HG02970 (cell line): ENCODE measurements around the gene VAV3.

Source experiments
- ATAC-seq: cut with Tn5 transposase; IDR thresholded peaks from one replicate; pipeline ENCODE4 v1.9.1; 2021; ENCODE audit warnings: mild to moderate bottlenecking, moderate library complexity, moderate number of reproducible peaks; ENCODE audit not compliant: unreplicated experiment, low FRiP score

Gene VAV3

GRCh38 chr1:107974090-107974489 is 9.1 kb upstream of the VAV3 start:
- no peak for ATAC-seq

DNA sequence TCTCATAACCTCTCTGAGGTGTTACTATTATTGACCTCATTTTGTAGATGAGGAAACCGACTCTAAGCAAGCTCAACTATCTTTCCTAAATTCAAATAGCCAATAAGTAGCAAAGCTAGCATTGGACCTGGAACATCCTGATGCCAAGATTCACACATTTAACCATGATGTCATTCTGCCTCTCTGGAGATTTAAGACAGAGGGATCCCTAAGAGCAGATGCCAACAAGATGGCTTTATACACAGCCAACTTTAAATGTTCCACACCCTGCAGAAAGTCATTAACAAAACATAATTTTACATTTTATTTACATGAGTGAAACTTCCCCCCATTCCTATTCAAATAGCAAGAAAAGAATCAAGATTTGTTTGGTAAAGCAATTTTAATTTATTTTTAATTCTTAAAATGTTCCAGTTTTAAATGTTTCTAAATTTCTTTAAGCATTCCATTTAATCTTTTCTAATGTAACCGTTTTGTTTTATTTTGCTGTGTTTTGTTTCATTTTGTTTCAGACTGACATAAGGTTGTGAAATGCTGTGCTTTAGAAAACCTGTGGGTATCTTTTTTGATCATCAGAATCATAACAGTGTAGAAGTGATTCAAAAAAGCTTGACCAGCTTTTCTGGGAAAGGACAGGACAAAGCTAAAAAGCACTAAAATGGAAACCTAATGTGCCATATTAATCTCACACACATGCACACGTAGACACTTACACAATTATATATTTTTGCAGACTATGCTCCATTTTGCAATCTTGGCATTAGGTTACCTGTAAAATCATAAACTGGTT is 7.6 kb upstream of the VAV3 start:
- ATAC-seq = no peak

DNA sequence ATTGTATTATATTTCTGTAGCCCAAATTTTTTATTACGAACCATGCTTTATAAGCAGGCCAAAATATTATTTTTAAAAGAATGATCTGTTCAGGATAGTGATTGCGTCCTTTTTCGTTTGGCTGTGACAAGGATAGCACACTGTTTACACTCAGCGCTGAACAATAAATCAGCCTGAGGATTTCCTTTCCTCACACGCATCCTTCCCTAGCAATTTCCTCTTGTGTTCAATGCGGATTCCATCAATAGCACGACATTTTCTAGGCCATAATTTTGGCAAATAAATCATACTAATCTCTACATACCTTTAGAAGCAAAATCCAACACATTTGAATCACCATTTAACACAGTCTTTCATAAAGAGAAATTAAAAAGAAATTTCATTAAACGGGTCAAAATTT is 1.6 kb upstream of the VAV3 start:
- ATAC-seq = no peak

- no peak for ATAC-seq
Measured at GRCh38 chr1:107964336-107965109, 457 bp downstream of the VAV3 start.

- peak; percentile 78 for ATAC-seq
Measured at GRCh38 chr1:107963601-107964335, 1.2 kb downstream of the VAV3 start.

DNA sequence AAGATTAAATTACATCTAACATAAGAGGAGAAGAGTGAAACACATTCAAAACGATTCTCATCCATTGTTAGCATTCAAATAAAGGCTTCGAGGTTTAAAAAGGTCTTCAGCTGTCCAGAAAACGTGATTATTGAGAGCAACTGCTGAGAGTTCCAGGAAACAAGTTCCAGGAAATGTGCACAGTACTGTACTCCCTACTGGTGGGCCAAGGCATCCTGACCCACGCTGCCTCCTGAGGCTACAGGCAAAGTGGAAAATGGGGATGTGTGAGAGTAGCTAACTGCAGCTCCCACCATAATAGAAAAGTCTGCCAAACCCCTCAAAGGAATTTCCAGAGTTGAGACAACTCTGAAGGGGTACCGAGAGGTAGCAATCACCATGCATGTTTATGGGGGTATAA is 2.0 kb downstream of the VAV3 start:
- no peak for ATAC-seq

DNA sequence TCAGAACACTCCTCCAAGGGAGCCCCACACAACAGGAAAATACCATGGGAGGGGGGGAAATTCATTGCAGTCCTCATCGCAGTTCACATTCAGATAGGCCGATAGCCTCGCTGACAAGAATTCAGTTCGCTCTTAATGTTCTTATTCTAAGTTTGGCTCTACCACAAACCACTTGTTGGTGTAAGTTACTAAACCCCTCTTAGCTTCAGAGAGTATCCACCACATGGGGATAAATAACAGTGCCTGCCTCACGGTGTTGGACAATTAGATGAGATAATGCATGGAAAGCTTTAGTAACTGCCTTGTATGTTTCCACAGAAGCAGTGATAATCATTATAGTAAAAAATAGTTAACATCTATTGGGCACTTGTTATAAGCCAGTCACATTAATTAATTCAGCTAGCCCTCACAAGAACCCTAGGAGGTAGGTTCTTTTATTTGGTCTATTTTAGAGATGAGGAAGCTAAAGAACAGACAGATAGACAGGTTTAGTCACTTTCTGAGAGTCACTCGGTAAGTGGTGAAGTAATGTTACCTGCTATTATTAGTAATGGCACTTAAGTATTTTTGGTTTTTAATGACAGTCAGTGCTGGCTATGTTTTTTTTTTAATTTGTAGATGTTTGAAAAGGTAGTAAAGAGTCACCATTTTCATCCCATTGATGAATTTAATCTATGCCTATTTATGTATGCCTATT is 10.1 kb downstream of the VAV3 start:
- no peak for ATAC-seq

DNA sequence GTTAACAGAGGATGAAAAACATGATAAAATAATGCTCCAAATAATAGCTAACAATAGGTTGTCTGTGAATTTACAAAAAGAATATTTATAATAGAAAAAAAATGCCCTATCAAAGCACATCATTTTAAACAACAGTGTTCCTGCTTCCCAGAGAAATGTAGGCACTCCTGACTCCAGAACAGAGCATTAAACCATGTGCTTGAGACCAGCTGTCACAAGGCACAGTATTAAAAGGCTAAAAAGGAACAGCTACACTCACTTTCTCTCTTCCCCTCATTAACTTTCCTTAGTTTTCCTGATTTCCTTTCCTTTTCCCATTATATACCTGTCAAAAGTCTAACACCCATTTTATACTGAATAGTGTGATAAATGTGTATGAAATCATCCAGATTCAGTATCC is 10.9 kb downstream of the VAV3 start:
- ATAC-seq = no peak

GRCh38 chr1:107953556-107953955 is 11.4 kb downstream of the VAV3 start:
- no peak for ATAC-seq

DNA sequence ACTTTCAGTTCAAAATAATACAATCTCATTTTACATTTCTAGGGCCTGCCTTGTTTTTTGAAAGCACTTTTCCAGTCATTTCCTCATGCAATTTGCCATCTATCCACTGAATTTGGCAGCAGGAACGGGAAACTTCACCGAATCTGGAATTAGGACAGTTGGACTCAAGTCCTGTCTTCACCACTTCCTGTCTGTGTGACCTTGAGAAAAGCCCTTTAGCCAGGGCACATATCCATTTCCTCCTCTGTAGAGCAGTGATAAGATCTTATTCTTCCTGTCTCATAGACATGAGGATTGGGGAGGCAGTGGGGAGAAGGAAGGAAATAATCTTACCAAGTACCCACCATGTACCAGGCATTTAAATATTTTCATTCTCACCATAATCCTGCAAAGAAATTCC is 12.0 kb downstream of the VAV3 start:
- no peak for ATAC-seq

DNA sequence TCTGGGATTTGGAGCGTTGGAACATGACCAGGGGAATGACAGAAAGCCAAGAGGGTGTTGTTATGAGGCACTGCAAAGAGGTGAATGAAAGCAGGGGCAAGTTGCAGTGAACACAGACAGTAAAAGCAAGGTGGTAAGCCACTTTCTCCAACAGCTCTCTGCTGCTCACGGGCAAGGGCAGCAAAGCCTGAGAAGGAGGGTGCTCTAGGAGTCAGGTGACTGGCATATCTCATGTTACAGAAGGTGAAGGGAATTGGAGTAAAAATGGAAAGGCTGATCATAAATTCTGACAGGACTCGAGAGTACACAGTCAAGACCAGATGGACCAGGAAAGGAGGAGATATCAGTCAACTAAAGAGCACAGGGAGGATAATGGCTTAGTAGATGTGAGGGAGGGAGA is 14.5 kb downstream of the VAV3 start:
- no peak for ATAC-seq

- no peak for ATAC-seq
Measured at GRCh38 chr1:107949467-107950253, 15.3 kb downstream of the VAV3 start.

- ATAC-seq = no peak
Measured at GRCh38 chr1:107946794-107947193, 18.2 kb downstream of the VAV3 start.

- no peak for ATAC-seq
Measured at GRCh38 chr1:107943694-107944093, 21.3 kb downstream of the VAV3 start.

DNA sequence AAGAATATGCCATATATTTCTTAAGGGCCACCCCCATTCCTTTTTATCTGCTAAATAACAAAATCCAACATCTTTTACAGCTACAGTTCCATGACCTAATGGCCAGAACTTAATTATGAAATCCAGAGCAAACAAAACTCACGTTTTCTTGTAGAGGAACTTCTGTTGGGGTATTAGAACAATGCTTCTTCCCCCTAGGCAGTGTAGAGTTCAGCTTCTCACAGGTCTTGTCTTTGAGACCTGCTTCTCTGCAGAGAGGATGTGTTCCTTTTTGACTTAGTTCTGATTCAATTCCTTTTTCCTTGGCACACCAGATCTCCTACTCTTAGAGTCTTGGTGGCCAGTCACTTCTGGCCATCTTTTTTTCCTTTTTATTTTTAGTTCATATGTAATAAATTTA is 22.2 kb downstream of the VAV3 start:
- no peak for ATAC-seq

GRCh38 chr1:107941531-107941930 is 23.4 kb downstream of the VAV3 start:
- ATAC-seq = no peak

DNA sequence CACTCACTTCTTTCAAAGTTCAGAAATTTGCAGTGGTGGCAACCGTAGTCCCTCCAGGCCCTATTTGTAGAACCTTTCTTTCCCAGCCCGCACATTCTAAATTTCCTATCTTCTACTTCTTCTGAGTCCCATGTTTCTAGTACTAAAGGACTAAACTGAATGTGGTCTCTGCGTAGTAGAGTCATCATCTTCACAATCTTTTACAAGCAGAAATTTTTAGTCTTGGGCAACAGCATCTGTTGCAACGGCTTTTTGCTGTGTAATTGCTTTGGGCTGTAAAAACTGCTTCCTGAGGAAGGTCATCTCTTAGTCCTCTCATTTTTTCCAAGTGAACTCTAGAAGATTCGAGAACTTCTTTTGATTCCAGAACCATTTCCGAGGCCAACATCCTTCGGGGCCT is 23.9 kb downstream of the VAV3 start:
- ATAC-seq = no peak

GRCh38 chr1:107940701-107941100 is 24.3 kb downstream of the VAV3 start:
- no peak for ATAC-seq

DNA sequence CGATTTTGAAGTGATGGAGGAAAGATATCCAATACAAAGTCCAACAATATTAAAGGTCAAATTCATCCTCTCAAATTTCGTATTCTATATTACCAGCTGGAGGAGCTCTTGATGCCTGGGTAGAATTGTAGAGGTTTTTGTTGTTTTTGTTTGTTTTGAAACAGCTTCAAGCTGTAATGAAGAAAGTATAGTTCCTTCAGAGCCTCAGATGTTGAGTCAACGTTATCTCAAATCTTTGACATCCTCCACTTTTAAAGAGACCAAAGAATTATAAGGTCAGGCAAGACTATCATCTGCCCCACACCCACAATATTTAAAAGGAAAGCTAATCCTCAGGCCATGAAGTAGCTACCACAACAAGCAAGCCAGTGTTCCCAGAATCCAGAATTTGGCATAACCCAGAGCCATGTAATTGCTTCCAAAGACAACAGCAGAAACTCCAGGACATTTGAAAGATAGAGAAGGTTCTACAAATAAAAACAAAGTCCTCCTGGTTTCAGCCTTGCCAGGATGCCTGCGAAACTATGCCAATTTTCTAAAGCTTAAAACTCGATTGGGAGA is 24.9 kb downstream of the VAV3 start:
- no peak for ATAC-seq

- ATAC-seq = no peak
Measured at GRCh38 chr1:107939256-107939655, 25.7 kb downstream of the VAV3 start.
